OCI-LY3 (cell line): ENCODE measurements around the gene TULP4.
"Not testable (repeated sequence)": the region's sequence is repeated elsewhere in the genome, so short reads cannot be mapped to it uniquely, and the experiment has no call there.

ENCODE experiments used
- EZH2phosphoT487 ChIP-seq: fragments of 200-600 bp; shearing (Covaris generic); IDR thresholded peaks from 2 replicates; pipeline ENCODE4 v1.6.1; 2018; ENCODE audit warnings: antibody characterized with exemption, mixed run types, low read depth
- TF ChIP-seq, protein P1 (sequence below): fragments of 200-600, 300-600 bp; sonication (generic); IDR thresholded peaks from 2 replicates; pipeline ENCODE4 v1.5.1; 2014; ENCODE audit warnings: antibody characterized with exemption, low read length, low read depth

DNA sequence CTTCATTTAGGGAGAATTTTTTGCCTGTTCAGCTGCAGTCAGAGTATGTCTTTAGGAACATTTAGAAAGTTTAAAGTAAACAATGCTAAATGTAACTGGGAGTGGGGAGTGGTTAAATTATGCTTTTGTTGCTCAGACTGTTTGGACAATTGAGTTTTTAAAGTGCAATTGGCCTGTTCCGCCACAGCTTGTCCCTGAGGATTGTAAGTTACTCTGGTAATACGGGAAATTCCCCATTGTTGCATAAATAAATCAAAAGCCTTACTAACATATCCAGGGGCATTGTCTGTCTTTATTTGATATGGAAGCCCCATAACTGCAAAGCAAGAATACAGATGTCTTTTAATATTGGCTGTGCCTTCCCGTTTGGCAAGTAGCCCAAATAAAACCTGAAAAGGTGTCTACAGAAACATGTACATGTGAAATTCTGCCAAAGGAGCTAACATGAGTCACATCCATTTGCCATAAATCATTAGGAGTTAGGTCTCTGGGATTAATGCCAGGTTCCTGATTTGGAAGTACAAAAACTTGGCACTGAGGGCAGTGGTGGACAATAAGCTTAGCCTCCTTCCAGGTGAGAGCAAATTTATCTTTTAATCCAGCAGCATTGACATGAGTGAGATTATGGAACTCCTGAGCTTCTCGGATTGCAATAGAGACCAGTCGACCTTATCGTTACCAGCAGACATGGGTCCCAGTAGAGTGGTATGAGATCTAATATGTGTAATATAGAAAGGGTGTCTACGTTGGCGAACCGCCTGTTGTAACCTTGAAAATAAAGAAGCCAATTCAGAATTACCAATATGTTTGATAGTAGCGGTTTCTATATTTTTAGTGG lies 11.7 kb upstream of the TULP4 start:
- TF ChIP-seq, protein P1, sequence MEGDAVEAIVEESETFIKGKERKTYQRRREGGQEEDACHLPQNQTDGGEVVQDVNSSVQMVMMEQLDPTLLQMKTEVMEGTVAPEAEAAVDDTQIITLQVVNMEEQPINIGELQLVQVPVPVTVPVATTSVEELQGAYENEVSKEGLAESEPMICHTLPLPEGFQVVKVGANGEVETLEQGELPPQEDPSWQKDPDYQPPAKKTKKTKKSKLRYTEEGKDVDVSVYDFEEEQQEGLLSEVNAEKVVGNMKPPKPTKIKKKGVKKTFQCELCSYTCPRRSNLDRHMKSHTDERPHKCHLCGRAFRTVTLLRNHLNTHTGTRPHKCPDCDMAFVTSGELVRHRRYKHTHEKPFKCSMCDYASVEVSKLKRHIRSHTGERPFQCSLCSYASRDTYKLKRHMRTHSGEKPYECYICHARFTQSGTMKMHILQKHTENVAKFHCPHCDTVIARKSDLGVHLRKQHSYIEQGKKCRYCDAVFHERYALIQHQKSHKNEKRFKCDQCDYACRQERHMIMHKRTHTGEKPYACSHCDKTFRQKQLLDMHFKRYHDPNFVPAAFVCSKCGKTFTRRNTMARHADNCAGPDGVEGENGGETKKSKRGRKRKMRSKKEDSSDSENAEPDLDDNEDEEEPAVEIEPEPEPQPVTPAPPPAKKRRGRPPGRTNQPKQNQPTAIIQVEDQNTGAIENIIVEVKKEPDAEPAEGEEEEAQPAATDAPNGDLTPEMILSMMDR: not testable (repeated sequence)
- TF ChIP-seq EZH2phosphoT487: not testable (repeated sequence)
